GM20000 (cell line): Measurements from ENCODE around the gene SEL1L.
A peak's percentile ranks its signal among the peaks of the same experiment; 100 is the strongest.
"Not testable (repeated sequence)": the region's sequence is repeated elsewhere in the genome, so short reads cannot be mapped to it uniquely, and the experiment has no call there.

ENCODE experiments used
- DNase-seq: peaks from one replicate; pipeline ENCODE4 v3.0.0; 2012; ENCODE audit warnings: low spot score
- CTCF ChIP-seq: IDR thresholded peaks from 2 replicates; pipeline ENCODE4 v1.5.1; 2012; ENCODE audit warnings: mild to moderate bottlenecking, control low read depth; ENCODE audit errors: extremely low read depth, missing control alignments

SEL1L gene

DNA sequence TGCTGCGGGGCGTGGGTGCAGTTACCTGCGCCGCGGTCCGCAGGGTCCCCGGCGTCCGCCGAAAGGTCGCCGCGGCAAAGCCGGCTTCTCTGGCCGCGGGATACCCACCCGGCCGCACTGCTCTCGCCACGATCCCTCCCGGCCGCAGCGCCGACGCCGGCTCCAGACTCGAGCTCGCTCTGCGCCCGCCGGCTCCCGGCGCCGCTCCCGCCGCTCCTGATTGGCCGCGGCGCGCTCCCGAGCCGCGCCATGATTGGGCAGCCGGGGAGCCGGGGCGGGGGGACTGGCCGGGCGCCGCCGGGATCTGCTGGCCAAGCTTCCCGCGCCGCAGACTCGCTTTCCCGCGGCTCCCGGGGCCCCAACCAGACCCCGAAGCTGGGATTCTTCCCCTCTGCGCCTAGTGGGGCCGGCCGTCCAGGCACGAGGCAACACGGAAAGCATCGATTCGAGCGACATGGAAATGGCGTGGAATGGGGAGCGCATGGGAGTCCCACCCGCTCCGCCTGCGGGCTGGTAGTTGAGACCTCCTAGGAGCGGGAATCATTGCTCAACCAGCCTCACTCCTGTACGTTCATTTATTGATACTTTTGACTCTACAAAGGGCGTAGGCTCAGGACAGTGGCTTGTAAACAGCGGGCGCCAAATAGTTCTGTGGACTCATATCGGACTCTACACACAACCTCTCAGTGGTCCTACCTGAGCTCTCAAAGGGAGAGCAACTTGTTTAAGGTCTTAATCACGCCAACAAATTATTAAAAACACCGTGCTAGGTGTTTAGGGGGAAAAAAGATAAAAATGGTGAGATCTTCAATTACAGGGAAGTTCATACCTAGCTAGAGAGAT lies 97.1 kb downstream of the SEL1L start:
- peak; percentile 84 for DNase-seq
- TF ChIP-seq CTCF, result no peak

DNA sequence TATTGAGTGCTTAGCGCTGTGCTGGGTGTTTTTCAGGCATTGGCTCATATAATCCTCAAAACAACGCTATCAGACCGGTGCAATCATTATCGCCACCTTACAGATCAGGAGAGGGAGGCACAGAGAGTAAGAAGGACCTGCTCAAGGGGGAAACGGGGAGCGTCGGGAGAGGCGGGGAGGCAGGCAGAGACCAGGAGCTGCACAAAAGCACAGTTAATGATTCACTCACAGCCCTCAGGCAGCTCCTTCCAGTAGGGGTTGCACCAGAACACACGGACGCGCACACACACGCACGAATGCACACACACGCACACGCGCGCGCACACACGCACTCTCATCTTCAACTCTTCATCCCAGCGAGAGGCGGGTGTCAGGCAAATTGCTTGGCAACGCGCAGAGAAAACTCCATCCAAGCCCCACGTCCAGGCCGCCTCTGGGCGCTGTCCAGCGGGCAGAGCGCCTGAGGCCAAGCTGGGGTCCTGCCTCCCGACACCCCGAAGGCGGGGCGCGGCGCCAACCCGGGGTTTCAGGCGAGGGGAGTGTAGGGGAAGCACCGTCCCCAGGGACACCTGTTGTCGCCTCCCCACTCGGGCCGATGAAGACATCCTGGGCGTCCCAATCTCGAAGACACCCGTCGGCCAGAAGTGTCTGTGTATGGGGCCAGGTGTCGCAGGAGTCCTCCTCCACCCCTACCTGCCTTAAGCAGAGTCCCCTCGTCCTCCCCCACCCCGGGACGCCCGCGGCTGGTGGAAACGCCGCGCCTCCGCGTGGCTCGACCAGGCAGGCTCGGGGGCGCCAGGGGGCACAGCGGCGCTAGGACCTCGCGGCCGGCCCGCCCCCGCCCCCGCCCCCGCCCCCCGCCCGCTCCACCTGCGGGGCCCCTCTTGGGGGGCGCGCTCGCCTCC lies 98.0 kb downstream of the SEL1L start:
- TF ChIP-seq CTCF, result no peak
- DNase-seq, result peak; percentile 54

DNA sequence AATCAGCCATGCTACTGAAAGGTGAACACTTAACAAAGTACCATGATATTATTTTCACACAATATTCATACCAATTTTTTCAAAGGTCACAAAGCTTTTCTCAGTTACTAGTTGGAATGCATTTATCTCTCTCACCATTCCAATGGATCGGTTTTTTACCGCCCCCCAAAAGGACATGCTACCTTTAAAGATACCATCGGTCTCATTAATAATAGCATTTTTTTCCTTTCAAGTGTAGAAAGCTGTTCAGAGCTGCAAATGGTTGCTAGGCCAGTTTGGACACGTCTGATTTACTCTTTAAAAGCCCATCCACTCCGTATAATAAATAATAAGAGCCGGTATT lies 98.6 kb downstream of the SEL1L start:
- no peak for DNase-seq
- TF ChIP-seq CTCF, result no peak

DNA sequence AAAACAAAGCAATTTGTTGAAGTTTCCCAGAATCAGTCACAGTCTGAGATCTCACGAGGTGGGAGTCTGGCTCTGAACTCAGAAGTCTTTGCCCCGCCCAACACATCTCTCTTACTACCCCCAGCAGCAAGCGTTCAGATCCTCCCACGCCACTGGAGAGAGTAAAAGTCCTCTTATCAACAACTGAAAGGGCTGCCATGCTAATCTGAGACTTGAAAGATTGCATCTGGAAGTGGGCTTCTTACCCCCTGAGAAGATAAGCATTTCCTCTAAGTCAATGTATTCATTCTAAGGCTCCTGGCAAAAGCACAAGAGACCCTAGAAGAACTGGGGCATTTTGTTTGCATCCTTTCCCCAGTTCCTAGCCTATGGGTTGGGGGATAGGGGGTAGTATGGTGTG lies 99.4 kb downstream of the SEL1L start:
- TF ChIP-seq CTCF, result no peak
- no peak for DNase-seq

DNA sequence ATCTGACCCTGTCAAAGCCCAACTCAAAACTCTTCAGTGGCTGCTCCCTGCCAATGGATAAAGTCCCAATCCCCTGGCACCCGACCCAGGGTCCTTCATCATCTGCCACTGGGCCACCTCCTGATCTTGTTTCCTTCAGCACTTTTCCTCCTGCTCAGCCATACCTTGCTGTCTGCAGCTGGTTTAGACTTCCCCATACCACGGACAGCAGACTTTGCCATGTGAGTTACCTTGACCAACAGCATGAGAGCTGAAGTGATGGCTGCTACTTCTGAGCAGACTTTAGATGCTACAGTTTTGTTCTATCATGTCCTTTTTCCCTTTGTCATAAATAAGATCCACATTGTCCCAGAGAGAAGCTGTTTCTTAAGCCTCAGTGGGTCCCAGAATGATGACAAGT lies 100.3 kb downstream of the SEL1L start:
- no peak for TF ChIP-seq CTCF
- DNase-seq, result no peak

- DNase-seq, result no peak
- TF ChIP-seq CTCF, result no peak
Measured at GRCh38 chr14:81432219-81432661, 101.4 kb downstream of the SEL1L start.

- no peak for DNase-seq
- TF ChIP-seq CTCF, result no peak
Measured at GRCh38 chr14:81430235-81430634, 103.4 kb downstream of the SEL1L start.

- not testable (repeated sequence) for DNase-seq
Measured at GRCh38 chr14:81429749-81430148, 103.9 kb downstream of the SEL1L start.
